HG02840 (cell line): ENCODE results near the gene PEX10.

Experiments used
- ATAC-seq: cut with Tn5 transposase; IDR thresholded peaks from one replicate; pipeline ENCODE4 v1.9.1; 2021; ENCODE audit warnings: mild to moderate bottlenecking, moderate library complexity, moderate number of reproducible peaks; ENCODE audit not compliant: unreplicated experiment, low FRiP score

The PEX10 gene

GRCh38 chr1:2391041-2391930 is 21.1 kb downstream of the PEX10 start, which contains the start of the genes MORN1 and RER1:
Gene MORN1 (minus strand): TSS chr1:2391554. CDS start chr1:2391533, 21 bp downstream.
Gene RER1 (plus strand): TSS chr1:2391841. CDS start chr1:2395791, 3,950 bp downstream.
- peak; percentile 85 for ATAC-seq

GRCh38 chr1:2389644-2390043 is 22.7 kb downstream of the PEX10 start:
- ATAC-seq, result no peak

- ATAC-seq, result no peak
Observed at GRCh38 chr1:2388004-2388913, 24.1 kb downstream of the PEX10 start.

GRCh38 chr1:2386636-2387611 is 25.4 kb downstream of the PEX10 start:
- no peak for ATAC-seq

GRCh38 chr1:2385606-2386280 is 26.6 kb downstream of the PEX10 start:
- ATAC-seq, result no peak

GRCh38 chr1:2384941-2385481 is 27.4 kb downstream of the PEX10 start:
- ATAC-seq, result no peak

GRCh38 chr1:2384130-2384860 is 28.1 kb downstream of the PEX10 start:
- no peak for ATAC-seq

GRCh38 chr1:2383576-2383975 is 28.8 kb downstream of the PEX10 start:
- no peak for ATAC-seq

GRCh38 chr1:2382621-2383361 is 29.6 kb downstream of the PEX10 start:
- no peak for ATAC-seq

GRCh38 chr1:2381741-2382620 is 30.4 kb downstream of the PEX10 start:
- no peak for ATAC-seq

- no peak for ATAC-seq
Observed at GRCh38 chr1:2380816-2381591, 31.4 kb downstream of the PEX10 start.

- no peak for ATAC-seq
Observed at GRCh38 chr1:2379733-2380404, 32.5 kb downstream of the PEX10 start.

GRCh38 chr1:2378956-2379732 is 33.2 kb downstream of the PEX10 start:
- no peak for ATAC-seq

- no peak for ATAC-seq
Observed at GRCh38 chr1:2378441-2378851, 33.9 kb downstream of the PEX10 start.
